GM12873 (cell line): ENCODE results near the gene CBFA2T2.
A peak's percentile ranks its signal among the peaks of the same experiment; 100 is the strongest.

Experiments
- TF ChIP-seq, protein P1 (sequence below): IDR thresholded peaks from 2 replicates; pipeline ENCODE4 v1.5.1; 2012; ENCODE audit warnings: low read depth, mild to moderate bottlenecking, moderate library complexity, low read length, control low read depth; ENCODE audit not compliant: insufficient read depth; ENCODE audit errors: missing control alignments

The CBFA2T2 gene

DNA sequence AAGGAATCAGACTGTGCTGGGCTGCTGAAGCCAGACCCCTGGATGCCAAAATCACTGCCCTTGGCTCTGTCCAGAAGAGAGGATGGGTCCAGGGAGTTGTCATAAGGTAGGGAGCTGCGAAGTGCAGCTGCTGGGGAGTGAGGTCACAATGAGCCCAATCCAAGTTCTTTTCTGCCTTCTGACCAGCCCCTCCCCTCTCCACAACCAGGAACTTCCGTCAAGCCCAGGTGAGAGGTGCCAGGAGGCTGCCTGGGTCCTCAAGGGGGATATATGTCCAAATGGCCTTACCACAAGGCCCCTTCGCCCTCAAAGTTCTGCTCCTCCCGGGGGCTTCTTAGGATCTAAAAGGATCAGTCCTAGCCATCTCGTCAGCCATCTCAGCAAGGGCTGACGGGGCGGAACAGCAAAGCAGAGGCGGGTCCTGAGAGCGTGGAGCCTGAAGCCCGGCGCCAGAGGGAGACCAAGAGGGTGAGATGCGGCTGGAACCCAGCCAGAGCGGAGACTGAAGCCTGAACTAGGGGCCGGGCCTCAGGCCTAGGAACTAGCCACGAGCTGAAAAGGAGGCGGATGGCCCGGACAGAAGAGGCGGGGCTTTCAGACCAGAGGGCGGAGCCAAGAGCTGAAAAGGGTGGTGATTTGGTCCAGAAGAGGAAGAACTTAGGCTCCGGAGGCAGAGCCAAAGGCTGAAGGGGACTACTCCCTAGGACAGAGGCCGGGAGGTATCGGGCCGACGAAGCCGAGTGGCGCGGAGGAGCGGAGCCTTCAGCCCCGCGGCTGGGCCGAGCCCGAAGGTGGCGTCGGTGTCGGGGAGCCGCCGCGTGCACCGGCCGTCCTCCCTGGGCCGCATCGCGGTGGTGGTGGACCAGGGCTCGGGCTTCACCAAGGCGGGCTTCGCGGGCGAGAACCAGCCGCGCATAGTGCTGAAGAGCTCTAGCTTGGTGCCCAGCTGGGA is 176.7 kb downstream of the CBFA2T2 start, which contains the start of gene ACTL10:
Gene ACTL10 (plus strand): TSS at position 651 of the 952 bp plus-strand sequence. CDS start 555 bp downstream, outside the sequence.
- TF ChIP-seq, protein P1, sequence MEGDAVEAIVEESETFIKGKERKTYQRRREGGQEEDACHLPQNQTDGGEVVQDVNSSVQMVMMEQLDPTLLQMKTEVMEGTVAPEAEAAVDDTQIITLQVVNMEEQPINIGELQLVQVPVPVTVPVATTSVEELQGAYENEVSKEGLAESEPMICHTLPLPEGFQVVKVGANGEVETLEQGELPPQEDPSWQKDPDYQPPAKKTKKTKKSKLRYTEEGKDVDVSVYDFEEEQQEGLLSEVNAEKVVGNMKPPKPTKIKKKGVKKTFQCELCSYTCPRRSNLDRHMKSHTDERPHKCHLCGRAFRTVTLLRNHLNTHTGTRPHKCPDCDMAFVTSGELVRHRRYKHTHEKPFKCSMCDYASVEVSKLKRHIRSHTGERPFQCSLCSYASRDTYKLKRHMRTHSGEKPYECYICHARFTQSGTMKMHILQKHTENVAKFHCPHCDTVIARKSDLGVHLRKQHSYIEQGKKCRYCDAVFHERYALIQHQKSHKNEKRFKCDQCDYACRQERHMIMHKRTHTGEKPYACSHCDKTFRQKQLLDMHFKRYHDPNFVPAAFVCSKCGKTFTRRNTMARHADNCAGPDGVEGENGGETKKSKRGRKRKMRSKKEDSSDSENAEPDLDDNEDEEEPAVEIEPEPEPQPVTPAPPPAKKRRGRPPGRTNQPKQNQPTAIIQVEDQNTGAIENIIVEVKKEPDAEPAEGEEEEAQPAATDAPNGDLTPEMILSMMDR: peak; percentile 21

DNA sequence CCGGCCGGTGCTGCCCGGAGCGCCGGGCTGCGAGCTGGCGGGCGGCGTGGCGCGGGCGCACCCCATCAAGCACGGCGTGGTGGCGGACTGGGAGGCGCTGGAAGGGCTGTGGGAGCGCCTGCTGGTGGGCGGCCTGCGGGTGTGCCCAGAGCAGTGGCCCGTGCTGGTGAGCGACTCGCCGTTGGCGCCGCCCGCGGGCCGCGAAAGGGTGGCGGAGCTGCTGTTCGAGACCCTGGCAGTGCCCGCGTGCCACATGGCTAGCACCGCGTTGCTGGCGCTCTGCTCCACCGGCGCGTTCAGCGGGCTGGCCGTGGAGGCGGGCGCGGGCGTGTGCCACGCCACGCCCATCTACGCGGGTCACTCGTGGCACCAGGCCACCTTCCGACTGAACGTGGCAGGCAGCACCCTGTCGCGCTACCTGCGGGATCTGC is 177.4 kb downstream of the CBFA2T2 start:
- TF ChIP-seq, protein P1: no peak

DNA sequence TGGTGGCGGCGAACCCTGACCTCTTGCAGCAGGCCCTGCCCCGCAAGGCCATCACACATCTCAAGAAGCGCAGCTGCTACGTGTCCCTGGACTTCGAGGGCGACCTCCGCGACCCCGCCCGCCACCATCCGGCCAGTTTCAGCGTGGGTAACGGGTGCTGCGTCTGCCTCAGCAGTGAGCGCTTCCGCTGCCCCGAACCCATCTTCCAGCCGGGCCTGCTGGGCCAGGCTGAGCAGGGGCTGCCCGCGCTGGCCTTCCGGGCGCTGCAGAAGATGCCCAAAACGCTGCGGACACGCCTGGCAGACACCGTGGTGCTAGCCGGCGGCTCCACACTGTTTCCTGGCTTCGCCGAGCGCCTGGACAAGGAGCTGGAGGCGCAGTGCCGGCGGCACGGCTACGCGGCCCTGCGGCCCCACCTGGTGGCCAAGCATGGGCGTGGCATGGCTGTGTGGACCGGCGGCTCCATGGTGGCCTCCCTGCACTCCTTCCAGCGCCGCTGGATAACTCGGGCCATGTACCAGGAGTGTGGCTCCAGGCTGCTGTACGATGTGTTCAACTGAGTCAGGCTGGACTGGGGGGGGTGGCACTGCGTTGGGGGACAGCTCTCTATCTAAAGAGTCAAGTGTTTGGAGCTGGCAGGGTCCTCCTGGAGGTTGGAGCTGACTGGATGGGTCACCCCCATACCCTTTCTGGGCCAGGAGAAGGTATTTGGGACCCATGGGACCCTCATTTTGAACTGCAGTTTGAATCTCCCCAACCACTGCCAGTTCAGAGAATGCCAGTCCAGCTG is 178.0 kb downstream of the CBFA2T2 start:
- TF ChIP-seq, protein P1: peak; percentile 94

DNA sequence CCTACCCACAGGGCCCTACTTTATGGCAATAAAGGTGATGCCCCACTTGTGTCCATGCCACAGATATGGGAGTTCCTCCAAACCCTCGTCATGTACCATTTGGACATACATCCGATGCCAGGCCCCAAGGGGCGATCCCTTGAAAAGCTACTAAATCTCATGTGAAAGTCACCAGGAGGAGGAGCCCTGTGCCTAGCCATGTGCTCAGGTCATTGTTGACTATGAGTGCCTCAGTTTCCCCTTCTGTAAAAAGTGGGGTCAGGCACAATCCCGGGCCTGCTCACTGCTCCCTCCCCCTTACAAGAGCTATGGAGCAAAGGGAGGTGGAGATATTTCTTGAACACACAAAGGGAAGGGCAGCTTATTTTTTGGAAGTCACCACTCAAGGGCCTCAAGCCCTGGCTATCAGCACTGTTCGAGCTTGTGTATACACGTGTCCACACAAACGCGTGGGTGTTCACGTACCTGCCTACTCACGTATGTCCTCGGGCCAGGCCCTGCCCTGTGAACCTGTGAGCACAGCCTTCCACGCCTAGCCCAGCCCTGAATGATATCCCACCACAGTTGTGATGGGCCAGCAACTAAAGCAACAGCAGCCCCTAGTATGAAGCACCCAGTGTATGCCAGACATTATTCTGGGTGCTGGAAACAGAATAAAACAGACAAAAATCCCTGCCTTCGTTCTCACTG is 178.7 kb downstream of the CBFA2T2 start:
- TF ChIP-seq, protein P1: no peak

DNA sequence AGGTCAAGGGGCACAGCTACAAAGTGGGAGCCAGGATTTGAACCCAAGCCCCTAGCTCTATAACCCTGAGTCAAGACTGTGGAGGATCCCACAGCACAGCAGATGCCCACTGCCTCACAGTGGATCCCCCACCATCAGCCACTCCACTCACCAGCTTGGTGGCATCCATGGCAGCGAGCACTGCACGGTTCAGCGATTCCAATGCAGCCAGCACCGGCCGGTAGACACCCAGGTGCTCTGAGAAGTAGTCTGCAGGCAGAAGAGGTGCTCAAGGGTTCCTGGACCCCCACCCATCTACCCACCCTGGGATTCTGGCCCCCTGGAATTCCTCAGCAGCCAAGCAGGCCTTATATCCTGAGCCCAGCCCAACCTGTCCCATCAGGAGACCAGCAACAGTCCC is 179.3 kb downstream of the CBFA2T2 start:
- TF ChIP-seq, protein P1: no peak

DNA sequence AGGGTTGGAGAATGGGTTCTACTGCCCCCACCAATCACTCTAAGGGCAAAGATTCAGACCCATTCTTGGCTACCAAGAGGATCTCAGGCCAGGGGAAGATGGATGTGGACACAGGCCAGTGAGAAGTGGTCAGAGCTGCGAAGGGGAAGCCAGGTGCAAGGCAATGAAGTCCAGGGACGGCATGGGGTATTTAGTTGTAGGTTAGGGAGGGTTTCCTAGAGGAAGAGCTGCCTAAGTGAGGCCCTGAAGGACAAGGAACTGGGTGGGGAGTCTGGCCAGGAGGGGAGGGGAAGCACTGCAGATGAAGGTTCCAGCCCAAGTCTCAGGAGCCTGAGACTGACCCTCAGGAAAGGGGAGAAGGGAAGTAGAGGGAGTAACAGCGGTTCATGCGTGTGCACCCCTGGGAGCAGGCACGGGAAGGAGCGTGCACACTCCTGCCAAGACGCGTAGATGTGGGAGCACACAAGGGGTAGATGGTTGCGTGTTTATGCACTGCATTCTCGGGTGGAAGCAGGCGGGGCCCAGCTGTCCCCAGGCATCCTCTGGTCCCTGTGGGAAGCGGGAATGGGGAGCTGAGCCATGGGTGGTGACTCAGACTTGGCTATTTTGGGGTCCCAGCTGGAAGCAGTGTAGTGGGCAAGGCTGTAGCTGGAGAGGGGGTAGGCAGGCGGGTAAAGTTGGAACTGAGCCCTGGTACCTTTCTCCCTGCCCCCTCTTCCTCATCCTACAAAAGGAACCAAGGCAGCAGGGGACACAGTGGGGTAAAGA is 180.2 kb downstream of the CBFA2T2 start:
- TF ChIP-seq, protein P1: no peak
